Esophagus squamous epithelium (tissue), 4 donors: ENCODE results near the gene SFTPB.
"Not testable (repeated sequence)": the region's sequence is repeated elsewhere in the genome, so short reads cannot be mapped to it uniquely, and the experiment has no call there.

Experiments used
- CTCF ChIP-seq, 6 experiments: fragments of 450-650 bp in 4 of 6; fragments of 200-600 bp in 2 of 6; sonication (generic) in 2 of 6; IDR thresholded peaks; one replicate each; pipeline ENCODE4 v1.5.1; 2016 to 2019; ENCODE audit warnings: antibody characterized with exemption in 6 of 6, mild to moderate bottlenecking in 4 of 6, moderate library complexity in 4 of 6
- POLR2A ChIP-seq, 4 donors: fragments of 450-650 bp; IDR thresholded peaks; one replicate each; pipeline ENCODE4 v1.6.1; 2017; ENCODE audit warnings: antibody characterized with exemption in 4 of 4, mild to moderate bottlenecking in 4 of 4, moderate library complexity in 3 of 4

- TF ChIP-seq CTCF, POLR2A (IDR thresholded peaks at IDR 0.05): not testable (repeated sequence)
These were observed 2.4 kb upstream of the SFTPB start for GRCh38 chr2:85670416-85670815.
